ENCODE results near the gene SH3PXD2B.

Gene SH3PXD2B

DNA sequence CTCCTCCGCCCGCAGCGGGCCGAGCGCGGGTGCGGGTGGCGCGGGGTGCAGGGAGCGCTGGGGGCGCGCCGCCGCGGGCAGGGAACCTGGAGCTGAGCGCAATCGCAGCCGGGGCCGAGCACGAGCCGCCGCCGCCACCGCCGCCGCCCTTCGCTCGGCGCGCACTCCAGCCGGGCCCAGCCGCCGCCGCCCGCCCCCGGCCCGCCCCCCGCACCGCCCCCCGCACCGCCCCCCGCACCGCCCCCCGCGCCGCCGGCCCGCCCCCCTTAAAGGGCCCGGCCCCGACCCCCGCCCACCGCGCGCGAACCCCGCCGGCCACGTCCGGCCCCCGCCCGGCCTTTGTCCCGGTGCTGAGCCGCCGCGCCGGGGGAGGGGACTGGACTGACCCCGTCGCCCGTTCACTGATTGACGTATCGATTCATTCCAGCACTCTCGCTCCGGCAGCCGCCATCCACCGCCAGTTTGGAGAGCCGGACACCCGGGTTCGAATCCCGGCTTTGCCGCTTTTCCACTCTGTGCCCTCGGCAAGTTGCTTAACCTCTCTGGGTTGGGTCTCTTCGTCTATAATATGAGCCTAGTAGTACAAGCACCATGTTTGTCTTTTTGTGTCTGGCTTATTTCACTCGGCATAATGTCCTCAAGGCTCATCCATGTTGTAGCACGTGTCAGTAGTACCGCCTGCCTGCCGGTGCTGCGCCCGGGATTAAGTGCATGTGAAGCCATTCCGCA lies at the start of gene SH3PXD2B:
Gene SH3PXD2B (minus strand): TSS at position 168 of the 729 bp plus-strand sequence. CDS start 173 bp downstream, outside the sequence.
- DNase-seq, result peak in 1 of 2 experiments; percentile 76

- no peak for DNase-seq
Observed at GRCh38 chr5:172502969-172503368, 48.6 kb upstream of the SH3PXD2B start.

GRCh38 chr5:172502410-172502809 lies 48.1 kb upstream of the SH3PXD2B start:
- no peak for DNase-seq

GRCh38 chr5:172501708-172502320 lies 47.5 kb upstream of the SH3PXD2B start:
- no peak for DNase-seq

- no peak for DNase-seq
Observed at GRCh38 chr5:172499287-172499686, 45.0 kb upstream of the SH3PXD2B start.

GRCh38 chr5:172498431-172499129 lies 44.3 kb upstream of the SH3PXD2B start:
- no peak for DNase-seq

GRCh38 chr5:172497591-172498255 lies 43.4 kb upstream of the SH3PXD2B start:
- DNase-seq, result no peak

DNA sequence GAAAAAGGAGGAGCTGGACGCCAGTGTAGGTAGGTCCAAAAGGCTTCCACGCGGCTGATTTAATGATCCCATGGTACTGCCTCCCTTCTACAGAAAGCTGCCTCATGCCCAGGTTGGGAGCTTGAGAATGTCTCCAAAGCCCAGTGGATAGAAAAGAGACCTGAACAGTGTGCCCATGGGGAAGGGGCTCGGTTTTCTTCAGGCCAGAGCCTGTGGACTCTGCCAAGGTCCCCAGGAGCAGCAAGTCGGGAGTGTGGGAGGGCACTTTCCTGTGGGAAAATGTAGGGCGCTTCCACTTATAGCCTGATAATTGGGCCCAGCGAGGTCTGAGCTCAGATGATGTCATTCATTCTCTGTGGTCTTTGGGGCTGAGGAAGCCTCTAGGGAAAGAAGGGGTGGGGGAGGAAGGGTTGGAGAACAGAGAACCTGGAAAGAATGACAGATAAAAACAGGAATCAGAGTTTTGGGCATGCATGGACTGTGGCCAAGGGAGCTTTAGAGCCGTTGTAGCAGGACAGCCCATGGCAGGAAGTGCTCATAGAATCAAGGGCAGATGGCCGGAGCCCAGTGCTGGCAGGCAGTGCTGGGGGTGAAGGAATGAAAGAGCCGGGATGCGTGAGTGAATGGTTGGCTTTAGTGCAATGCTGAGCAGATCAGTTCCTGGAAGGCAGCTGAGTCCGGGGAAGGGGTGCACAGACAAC lies 42.5 kb upstream of the SH3PXD2B start:
- DNase-seq, result peak in 1 of 2 experiments; percentile 7

- no peak for DNase-seq
Observed at GRCh38 chr5:172494630-172495505, 40.5 kb upstream of the SH3PXD2B start.

- no peak for DNase-seq
Observed at GRCh38 chr5:172493906-172494305, 39.6 kb upstream of the SH3PXD2B start.

- no peak for DNase-seq
Observed at GRCh38 chr5:172493461-172493860, 39.1 kb upstream of the SH3PXD2B start.

- DNase-seq, result no peak
Observed at GRCh38 chr5:172493002-172493401, 38.7 kb upstream of the SH3PXD2B start.

- no peak for DNase-seq
Observed at GRCh38 chr5:172492097-172492840, 37.9 kb upstream of the SH3PXD2B start.

- no peak for DNase-seq
Observed at GRCh38 chr5:172491481-172491880, 37.2 kb upstream of the SH3PXD2B start.

- DNase-seq, result no peak
Observed at GRCh38 chr5:172490514-172491461, 36.5 kb upstream of the SH3PXD2B start.

- DNase-seq, result no peak
Observed at GRCh38 chr5:172488221-172488620, 33.9 kb upstream of the SH3PXD2B start.

DNA sequence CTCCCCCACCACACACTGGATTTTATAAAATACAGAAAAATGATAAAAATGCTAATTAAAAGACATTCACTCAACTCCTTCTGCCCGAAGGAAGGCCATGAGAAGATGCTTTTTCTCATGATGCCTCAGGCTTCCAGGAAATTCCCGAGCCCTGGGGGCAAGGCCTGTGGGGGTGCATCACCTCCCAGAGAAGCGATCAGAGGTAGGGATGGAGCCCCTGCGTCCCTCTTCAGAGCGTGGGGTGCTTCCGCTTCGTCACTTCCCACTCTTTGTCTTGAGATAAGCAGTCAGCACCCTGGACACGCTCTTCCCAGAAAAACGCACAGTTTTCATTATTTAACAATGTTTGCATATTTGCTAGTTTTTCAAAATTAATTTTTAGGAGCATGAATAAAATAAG lies 33.3 kb upstream of the SH3PXD2B start:
- no peak for DNase-seq

- DNase-seq, result no peak
Observed at GRCh38 chr5:172486912-172487311, 32.6 kb upstream of the SH3PXD2B start.

GRCh38 chr5:172486451-172486850 lies 32.1 kb upstream of the SH3PXD2B start:
- no peak for DNase-seq

Measured in NCI-H446 (cell line).